Mucosa of rectum (tissue), 2 donors: ENCODE data around the gene ABCA8.

Experiments
- H3K27ac ChIP-seq, 2 donors: one replicate each; pipeline ENCODE4 v1.7.0; 2013; ENCODE audit warnings: inconsistent platforms in 2 of 2, low read depth in 2 of 2, low read length in 2 of 2
- H3K27me3 ChIP-seq, 2 donors: one replicate each; pipeline ENCODE4 v1.7.0; 2013; ENCODE audit warnings: low read length in 2 of 2; ENCODE audit not compliant: control insufficient read depth in 2 of 2, insufficient read depth in 2 of 2
- H3K36me3 ChIP-seq, 2 donors: one replicate each; pipeline ENCODE4 v1.7.0; 2013; ENCODE audit warnings: low read length in 2 of 2; ENCODE audit not compliant: control insufficient read depth in 2 of 2, insufficient read depth in 2 of 2
- H3K4me1 ChIP-seq, 2 donors: one replicate each; pipeline ENCODE4 v1.7.0; 2013; ENCODE audit warnings: low read length in 2 of 2, mild to moderate bottlenecking in 1 of 2; ENCODE audit not compliant: control insufficient read depth in 2 of 2, insufficient read depth in 2 of 2
- H3K4me3 ChIP-seq, 2 donors: one replicate each; pipeline ENCODE4 v1.7.0; 2013; ENCODE audit warnings: low read length in 2 of 2
- H3K9ac ChIP-seq, 2 donors: one replicate each; pipeline ENCODE4 v1.7.0; 2013; ENCODE audit warnings: low read length in 2 of 2, low read depth in 1 of 2, mild to moderate bottlenecking in 1 of 2
- H3K9me3 ChIP-seq, 2 donors: one replicate each; pipeline ENCODE4 v1.7.0; 2013; ENCODE audit warnings: low read length in 2 of 2; ENCODE audit not compliant: control insufficient read depth in 2 of 2
- donor health status: healthy.
- donor health status: Normal muscosa, but diverticular disease.

ABCA8 gene

DNA sequence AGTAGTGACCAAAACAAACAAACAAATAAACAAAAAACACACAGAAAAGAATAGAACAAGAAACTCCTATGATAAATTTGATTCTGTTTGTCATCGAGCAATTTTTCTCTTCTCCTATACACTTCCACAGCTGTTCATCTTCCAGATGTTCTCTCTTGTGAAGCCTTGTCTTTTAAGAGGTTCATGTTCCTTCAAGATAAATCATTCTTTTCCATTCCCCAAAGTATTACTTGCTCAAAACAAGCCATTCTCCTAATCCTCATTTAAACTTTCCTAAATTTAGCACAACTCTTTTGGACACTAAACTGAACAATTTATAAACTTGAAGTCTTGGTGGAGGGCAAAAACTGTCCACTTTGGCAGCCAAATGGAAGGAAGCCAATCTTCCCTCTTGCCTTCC, 103.3 kb downstream of the ABCA8 start:
- Histone ChIP-seq H3K4me3 (no peak overlapping the region), H3K4me1 (no peaks in the 10 kb centered on the region), H3K9ac (no peak overlapping the region), H3K9me3 (no peaks in the 10 kb centered on the region), H3K27ac (peak overlapping the region in 1 of 2 donors; percentile 31), H3K36me3 (no peaks in the 10 kb centered on the region), H3K27me3 (no peaks in the 10 kb centered on the region)

DNA sequence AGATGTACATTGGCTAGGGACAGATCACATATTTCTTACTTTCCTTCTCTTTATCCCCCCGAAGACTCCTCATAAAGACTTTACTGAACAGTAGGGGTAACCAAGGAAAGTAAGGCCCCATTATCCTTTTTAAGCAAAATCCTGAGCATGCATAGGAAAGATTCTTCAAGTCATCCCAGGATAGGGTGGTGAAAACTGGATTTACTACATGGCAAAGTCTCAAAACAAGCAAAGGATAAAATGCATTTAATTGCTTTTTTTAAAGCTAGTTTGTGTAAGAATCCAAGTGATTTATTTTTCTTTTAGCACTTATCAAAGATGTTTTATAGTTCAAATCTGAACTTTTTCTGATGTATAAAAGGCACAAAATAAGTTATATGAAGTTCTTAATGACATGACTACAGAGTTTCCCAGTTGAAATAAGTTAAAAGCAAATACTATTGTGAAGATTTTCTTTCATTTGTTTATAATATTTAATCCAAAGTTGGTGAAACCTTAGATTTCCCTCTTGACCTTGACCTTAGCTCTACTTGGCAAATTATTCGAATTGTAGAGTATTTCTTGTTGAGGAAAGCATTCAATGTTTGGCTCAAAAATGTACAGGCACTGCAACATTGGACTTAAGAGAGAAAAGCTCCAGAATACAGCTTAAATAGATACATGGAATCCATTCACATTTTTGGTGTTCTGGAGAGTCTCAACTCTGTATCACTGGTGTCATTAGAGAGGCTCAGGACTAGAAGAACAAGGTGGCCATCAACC, 104.3 kb downstream of the ABCA8 start:
- no peaks in the 10 kb centered on the region for H3K36me3 ChIP-seq
- H3K27ac ChIP-seq = peak overlapping the region in 1 of 2 donors; percentile 45

DNA sequence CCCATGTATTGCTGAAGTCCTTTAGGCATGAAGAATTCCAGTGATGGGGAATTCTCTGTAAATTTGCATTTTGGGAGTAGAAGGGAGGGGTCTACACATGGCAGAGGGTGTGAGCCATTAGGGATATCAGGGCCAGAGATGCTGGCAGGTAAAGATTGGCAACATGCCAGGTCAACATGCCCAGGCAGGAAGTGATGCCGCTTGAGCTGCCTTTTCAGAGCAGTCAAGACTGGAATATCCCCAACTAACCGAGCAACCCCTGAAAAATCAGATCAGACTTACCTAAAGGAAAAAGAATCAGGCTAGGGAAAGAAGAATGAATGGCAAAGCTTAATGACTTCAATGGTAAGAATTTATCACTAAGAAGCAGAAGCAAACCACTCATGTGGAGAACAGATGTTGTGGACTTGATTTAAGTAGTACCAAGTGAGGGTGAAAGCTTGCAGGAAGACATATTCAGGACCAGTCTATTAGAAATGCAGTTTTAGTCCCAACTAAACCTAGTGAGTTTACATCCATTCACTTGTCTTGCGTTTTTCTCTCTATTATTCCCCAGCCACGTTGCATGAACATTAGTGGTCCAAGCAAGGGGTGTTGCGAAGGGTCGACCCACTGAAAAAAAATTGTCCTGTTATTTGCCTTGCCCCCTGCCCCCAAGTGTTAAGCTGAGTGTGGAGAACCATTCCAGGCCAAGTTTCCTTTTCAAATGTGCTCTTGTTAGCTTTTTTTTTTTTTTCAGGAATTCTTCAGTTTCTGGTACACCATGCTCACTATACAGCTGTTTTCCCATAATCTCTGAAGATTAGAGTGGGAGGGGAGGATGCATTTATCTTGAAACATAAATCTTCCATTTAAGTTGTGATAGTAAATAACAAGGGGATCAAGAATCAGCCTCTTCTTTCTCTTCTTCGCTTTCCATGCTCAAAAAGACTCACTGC, 105.2 kb downstream of the ABCA8 start:
- no peak overlapping the region for H3K4me3 ChIP-seq
- no peaks in the 10 kb centered on the region for H3K36me3 ChIP-seq
- H3K27me3 ChIP-seq = no peaks in the 10 kb centered on the region
- peak overlapping the region in 1 of 2 donors; percentile 20 for H3K27ac ChIP-seq
- H3K4me1 ChIP-seq = no peaks in the 10 kb centered on the region
- H3K9ac ChIP-seq = no peak overlapping the region
- no peaks in the 10 kb centered on the region for H3K9me3 ChIP-seq

More for the DNA sequence above, 104.3 kb downstream of the ABCA8 start:
- Histone ChIP-seq H3K4me3 (no peak overlapping the region), H3K9me3 (no peaks in the 10 kb centered on the region), H3K9ac (no peak overlapping the region), H3K27me3 (no peaks in the 10 kb centered on the region), H3K4me1 (no peaks in the 10 kb centered on the region)

DNA sequence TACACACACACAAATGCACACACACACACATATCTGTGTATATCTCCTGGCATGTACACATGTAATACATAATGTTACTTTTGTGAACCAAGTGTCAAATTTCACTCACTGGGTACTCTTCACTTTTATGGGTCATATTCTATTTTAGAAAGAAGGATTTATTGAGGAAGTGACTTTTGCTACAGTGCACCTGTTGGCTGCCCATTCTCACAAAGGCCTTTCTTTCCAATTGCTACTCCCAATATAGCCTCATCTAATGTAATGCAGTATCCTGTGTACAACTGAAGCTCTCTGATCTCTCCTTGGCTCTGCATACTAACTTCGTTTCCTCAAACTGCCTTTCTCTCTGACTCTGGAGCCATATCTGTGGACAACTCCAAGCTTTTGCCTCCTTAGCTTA, 107.5 kb downstream of the ABCA8 start:
- Histone ChIP-seq H3K4me1 (no peaks in the 10 kb centered on the region), H3K27ac (no peak overlapping the region), H3K36me3 (no peaks in the 10 kb centered on the region), H3K27me3 (no peaks in the 10 kb centered on the region), H3K4me3 (no peak overlapping the region), H3K9me3 (no peaks in the 10 kb centered on the region), H3K9ac (no peak overlapping the region)

DNA sequence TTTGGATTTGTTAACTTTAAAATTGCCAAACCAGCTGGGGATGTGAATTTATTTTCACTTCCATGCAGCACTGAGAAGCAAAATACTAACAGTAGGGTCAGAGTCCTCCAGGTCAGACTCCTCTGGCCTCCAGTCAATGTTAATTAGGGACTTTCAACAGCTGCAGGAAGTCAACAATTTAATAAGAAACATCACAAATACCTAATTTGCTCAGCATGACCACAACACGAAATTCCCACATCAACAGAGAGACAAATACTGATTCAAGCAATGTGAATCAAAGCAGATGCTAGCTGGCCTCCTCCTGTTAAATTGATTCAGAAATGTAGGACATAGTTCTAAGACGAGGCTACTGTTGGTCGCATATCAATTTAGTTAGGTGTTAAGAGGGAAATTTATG, 111.7 kb downstream of the ABCA8 start:
- Histone ChIP-seq H3K36me3 (no peaks in the 10 kb centered on the region), H3K27me3 (no peaks in the 10 kb centered on the region), H3K27ac (no peak overlapping the region), H3K9ac (no peak overlapping the region), H3K9me3 (no peaks in the 10 kb centered on the region), H3K4me1 (no peaks in the 10 kb centered on the region), H3K4me3 (no peak overlapping the region)

DNA sequence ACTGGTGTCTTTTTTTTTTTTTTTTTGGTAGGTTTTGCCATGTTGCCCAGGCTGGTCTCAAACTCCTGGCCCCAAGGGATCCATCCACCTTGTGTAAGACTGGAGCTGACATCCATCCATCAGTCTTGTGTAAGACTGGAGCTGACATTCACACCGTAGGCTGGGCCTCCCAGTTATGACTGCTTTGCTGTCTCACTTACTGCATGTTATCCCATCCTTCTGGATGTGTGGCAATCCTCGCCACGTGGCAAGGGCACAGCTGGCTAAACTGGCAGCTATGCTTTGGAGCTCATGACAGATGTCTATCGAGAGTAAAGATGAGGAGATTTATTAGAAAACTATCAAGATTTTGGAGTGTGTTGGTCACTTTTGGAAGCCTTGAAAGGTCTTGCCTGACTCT, 115.1 kb downstream of the ABCA8 start:
- H3K27ac ChIP-seq = no peak overlapping the region
- no peaks in the 10 kb centered on the region for H3K36me3 ChIP-seq
- no peak overlapping the region for H3K9ac ChIP-seq
- H3K27me3 ChIP-seq = no peaks in the 10 kb centered on the region
- no peaks in the 10 kb centered on the region for H3K9me3 ChIP-seq
- no peak overlapping the region for H3K4me3 ChIP-seq
- no peaks in the 10 kb centered on the region for H3K4me1 ChIP-seq

DNA sequence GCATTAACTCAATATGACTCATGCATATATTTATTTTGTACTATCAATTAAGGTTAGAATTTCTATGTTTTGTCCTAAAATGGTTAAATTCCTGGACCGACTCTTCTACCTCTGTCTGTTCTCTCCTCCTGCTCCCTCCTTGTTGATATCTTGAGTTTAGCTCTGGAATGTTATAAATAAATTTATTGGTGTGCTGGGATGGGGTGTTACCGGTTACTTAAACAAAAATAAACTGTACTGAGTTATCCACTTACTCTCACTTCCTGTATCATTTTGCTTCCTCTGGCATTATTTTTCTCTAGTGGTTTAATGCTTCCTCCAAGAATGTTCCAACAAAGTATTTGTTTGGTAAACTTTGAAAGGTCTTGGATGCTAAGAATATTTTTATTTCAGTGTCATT, 120.1 kb downstream of the ABCA8 start:
- H3K9me3 ChIP-seq = no peaks in the 10 kb centered on the region
- no peak overlapping the region for H3K9ac ChIP-seq
- H3K4me3 ChIP-seq = no peak overlapping the region
- no peaks in the 10 kb centered on the region for H3K36me3 ChIP-seq
- no peaks in the 10 kb centered on the region for H3K27me3 ChIP-seq
- peak overlapping the region; percentile 32 to 54 for H3K27ac ChIP-seq
- H3K4me1 ChIP-seq = no peaks in the 10 kb centered on the region

DNA sequence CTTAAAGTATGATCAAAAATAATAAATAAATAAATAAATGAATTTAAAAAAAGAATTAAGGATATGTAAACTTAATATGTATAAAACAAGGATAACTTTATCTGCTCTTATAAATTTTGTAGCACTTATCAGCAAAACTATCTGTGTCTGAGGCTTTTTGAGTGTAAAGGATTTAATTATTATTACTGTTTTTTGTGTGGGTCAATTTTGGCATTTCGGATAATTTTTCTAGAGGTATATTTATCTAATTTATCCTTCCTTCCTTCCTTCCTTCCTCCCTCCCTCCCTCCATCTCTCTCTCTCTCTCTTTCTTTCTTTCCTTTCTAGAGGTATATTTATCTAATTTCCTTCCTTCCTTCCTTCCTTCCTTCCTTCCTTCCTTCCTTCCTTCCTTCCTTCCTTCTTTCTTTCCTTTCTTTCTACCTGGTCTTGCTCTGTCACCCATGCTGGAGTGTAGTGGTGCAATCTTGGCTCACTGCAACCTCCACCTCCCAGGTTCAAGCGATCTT, 120.8 kb downstream of the ABCA8 start:
- Histone ChIP-seq H3K4me1 (no peaks in the 10 kb centered on the region), H3K36me3 (no peaks in the 10 kb centered on the region), H3K9ac (no peak overlapping the region), H3K4me3 (no peak overlapping the region), H3K27ac (peak overlapping the region; percentile 32 to 54), H3K9me3 (no peaks in the 10 kb centered on the region), H3K27me3 (no peaks in the 10 kb centered on the region)

DNA sequence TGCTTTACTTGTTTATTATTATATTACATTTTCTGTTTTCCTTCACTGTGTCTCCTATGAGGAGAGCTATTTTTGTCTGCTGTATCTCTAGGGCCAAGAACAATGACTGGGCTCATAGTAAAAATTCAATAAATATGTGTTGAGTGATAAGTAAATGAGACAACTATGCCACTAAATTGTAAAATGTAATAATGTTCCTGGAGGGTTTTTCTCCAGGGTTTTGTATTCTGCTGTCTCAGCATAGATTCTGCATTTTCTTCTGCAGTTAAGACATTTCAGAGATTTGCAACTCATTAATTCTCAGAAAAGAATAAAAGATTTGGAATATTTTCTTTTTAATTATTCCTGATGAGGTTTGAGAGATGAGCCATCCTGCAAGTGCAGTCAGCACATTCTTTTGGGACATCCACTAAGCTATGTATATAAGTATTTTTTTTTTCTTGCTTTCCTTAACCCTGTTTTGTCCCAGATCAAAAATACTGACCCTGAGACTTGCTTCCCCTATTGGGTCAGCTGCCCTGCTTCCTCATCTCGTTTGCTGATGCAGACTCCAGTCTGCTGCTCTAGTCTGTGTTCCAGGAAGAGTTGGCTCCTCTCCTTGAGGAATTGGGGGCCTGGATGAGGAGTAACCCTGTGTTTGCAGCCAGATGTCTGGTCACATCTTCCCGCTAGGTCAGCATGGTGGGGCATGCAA, 122.9 kb downstream of the ABCA8 start:
- H3K27ac ChIP-seq = no peak overlapping the region

More for the DNA sequence above, 122.9 kb downstream of the ABCA8 start:
- H3K9me3 ChIP-seq = no peaks in the 10 kb centered on the region
- no peaks in the 10 kb centered on the region for H3K36me3 ChIP-seq
- H3K27me3 ChIP-seq = no peaks in the 10 kb centered on the region
- H3K4me1 ChIP-seq = no peaks in the 10 kb centered on the region
- no peak overlapping the region for H3K9ac ChIP-seq
- no peak overlapping the region for H3K4me3 ChIP-seq
